ENCODE measurements around the gene ARL14EPL.
"Not testable (repeated sequence)": the region's sequence is repeated elsewhere in the genome, so short reads cannot be mapped to it uniquely, and the experiment has no call there.

Gene ARL14EPL

GRCh38 chr5:116046261-116046660 lies 14.0 kb downstream of the ARL14EPL start:
- no peak for DNase-seq (ENCODE audit: low read depth in 4 of 4, low spot score in 1 of 4)

- no peak for DNase-seq (ENCODE audit: low read depth in 4 of 4, low spot score in 1 of 4)
Measured at GRCh38 chr5:116046823-116047222, 14.6 kb downstream of the ARL14EPL start.

GRCh38 chr5:116058346-116058936 lies 26.2 kb downstream of the ARL14EPL start:
- DNase-seq (ENCODE audit: low read depth in 4 of 4, low spot score in 1 of 4), result no peak

- no peak for DNase-seq (ENCODE audit: low read depth in 4 of 4, low spot score in 1 of 4)
Measured at GRCh38 chr5:116062352-116062751, 30.1 kb downstream of the ARL14EPL start.

DNA sequence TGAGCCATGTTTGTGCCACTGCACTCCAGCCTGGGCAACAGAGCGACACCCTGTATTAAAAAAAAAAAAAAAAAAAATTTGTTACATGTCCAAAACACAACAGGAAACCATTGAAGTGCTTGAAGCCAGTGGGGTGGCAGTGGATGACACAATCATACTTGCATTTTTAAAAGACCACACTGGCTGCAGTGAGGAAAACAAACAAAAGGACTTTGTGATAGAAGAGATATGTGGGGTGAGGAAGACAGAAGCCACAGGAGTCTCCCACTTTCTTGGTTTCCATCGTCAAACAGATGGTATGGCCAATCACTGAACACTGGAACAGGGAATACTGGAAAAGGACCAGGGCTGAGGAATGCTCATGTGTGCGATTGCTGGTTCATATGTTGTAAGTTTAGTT lies 31.7 kb downstream of the ARL14EPL start:
- no peak for DNase-seq (ENCODE audit: low read depth in 4 of 4, low spot score in 1 of 4)

DNA sequence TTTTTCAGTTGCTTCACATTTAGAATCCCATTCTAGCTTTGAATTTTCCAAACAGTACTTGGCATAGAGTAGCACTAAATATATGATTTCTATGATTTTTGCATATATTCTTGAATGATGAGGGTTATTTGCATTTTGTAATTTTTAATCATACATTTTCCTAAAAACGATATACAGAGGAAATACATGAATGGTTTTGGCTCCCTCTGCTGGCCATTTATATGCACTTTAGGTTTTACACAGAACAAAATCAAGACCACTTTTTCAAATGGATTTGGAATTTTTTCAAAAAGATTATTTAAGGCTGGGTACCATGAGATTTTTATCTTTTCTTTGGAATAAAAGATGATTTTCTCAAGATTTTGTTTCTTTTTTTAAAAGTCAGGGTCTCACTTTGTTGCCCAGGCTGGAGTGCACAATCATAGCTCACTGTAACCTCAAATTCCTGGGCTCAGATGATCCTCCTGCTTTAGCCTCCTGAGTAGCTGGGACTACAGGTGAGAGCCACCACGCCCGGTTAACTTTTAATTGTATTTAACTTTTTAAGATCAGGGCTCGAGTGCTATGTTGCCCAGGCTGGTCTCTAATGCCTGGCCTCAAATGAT lies 35.9 kb downstream of the ARL14EPL start:
- DNase-seq (ENCODE audit: low read depth in 4 of 4, low spot score in 1 of 4), result peak in 1 of 4 experiments; percentile 34

DNA sequence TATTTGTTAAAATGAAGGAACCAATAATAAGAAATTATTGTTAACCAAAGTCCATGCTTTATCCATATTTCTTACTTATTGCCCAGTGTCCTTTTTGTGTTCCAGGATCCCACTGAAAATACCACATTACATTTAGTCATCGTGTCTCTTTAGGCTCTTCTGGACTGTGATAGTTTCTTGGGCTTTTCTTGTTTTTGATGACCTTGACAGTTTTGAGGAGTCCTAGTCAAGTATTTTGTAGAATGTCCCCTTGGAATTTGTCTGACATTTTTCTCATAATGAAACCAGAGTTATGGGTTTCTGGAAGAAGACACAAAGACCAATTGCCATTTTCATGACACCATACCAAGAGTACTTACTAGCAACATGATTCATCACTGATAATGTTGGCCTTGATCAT lies 38.9 kb downstream of the ARL14EPL start:
- no peak for DNase-seq (ENCODE audit: low read depth in 4 of 4, low spot score in 1 of 4)

DNA sequence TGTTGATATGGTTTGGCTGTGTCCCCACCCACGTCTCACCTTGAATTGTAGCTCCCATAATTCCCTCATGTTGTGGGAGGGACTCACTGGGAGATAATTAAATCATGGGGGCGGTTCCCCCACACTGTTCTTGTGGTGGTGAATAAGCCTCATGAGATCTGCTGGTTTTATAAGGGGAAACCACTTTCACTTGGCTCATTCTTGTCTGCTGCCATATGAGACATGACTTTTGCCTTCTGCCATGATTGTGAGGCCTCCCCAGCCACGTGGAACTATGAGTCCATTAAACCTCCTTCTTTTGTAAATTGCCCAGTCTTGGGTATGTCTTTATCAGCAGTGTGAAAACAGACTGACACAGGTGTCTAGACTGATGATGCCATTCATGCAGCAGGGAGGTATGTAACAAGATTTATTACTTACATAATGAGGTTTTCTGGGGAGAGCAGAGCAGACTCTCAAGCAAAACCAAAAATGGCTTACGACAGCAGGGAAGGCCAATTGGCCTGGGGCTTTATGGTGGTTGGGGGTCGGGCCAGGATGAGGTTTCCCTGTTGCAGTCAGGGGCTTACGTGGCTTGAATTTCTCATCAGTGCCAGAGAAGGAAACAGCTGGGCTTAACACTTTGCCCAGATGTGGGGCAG lies 43.0 kb downstream of the ARL14EPL start:
- DNase-seq (ENCODE audit: low read depth in 4 of 4, low spot score in 1 of 4), result no peak

GRCh38 chr5:116076496-116076895 lies 44.2 kb downstream of the ARL14EPL start:
- DNase-seq (ENCODE audit: low read depth in 4 of 4, low spot score in 1 of 4), result no peak

GRCh38 chr5:116078199-116078598 lies 45.9 kb downstream of the ARL14EPL start:
- no peak for DNase-seq (ENCODE audit: low read depth in 4 of 4, low spot score in 1 of 4)

DNA sequence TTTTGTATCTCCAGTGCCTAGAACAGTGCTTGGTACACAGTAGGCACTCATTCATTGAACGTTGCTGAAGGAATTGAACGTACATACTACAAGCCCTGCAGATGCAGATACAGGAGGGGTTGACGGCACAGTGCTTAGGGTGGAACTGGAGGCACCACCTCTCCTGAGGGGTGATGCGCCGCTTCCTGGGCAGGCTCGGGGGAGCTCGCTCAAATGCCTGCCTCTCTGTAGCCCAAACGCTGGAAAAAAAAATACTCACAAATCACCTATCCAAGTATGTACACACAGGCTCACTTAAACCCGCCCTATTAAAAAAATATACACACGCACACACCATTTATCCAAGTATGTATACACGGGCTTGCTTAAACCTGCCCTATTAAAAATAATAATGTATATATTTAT lies 52.0 kb downstream of the ARL14EPL start:
- no peak for DNase-seq (ENCODE audit: low read depth in 4 of 4, low spot score in 1 of 4)

- DNase-seq (ENCODE audit: low read depth in 4 of 4, low spot score in 1 of 4), result peak; percentile 41 to 67 (median 55)
Measured at GRCh38 chr5:116084871-116085715, 52.8 kb downstream of the ARL14EPL start, which contains the start of gene COMMD10. Gene COMMD10 (plus strand): TSS chr5:116085025.

DNA sequence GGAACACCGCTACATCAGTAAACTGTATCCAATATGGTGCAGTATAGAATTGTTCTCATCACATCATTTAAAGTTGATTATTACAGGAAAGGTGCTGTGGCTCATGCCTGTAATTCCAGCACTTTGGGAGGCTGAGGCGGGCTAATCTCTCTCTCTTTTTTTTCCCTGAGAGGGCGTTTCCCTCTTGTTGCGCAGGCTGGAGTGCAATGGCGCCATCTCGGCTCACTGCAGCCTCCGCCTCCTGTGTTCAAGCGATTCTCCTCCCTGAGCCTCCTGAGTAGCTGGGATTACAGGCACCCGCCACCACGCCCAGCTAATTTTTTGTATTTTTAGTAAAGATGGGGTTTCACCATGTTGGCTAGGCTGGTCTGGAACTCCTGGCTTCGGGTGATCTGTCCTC lies 54.0 kb downstream of the ARL14EPL start:
- DNase-seq (ENCODE audit: low read depth in 4 of 4, low spot score in 1 of 4), result not testable (repeated sequence)

- no peak for DNase-seq (ENCODE audit: low read depth in 4 of 4, low spot score in 1 of 4)
Measured at GRCh38 chr5:116088062-116088461, 55.8 kb downstream of the ARL14EPL start.

DNA sequence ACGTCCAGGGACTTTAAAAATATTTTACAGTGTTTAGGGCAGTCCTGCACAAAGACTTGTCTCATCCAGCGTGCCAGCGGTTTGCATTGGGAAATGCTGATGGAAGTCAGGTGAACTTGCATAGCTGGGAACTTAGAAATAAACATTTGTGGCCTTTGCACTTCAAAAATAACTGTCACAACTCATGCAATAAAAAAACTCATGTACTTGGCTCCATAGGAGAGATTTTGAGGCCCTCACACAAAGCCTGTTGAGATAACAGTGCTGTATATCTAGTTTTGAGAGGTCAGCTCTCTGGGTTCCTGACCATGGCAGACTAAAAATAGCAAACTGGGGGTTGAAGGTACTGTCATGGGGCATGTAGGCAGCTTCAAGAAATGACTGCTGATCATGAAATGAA lies 58.0 kb downstream of the ARL14EPL start:
- DNase-seq (ENCODE audit: low read depth in 4 of 4, low spot score in 1 of 4), result no peak

DNA sequence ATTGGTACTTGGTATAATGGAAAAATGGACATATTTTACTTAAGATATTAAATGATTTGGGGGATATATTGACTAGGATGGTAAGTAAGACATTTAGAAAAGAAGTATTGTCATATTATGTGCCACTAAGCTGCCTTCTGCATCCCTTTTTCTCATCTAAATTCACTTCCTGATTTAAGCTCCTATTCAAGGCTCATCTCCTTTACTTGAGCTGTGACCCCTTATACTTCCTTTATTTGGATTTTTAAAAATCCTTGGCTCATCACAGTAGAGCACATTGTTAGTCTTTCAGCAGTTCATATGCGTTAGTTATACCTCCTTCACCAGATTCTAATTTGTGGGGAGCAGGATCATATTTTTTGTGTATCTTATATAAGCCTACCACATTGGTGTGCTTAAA lies 59.1 kb downstream of the ARL14EPL start:
- DNase-seq (ENCODE audit: low read depth in 4 of 4, low spot score in 1 of 4), result no peak

DNA sequence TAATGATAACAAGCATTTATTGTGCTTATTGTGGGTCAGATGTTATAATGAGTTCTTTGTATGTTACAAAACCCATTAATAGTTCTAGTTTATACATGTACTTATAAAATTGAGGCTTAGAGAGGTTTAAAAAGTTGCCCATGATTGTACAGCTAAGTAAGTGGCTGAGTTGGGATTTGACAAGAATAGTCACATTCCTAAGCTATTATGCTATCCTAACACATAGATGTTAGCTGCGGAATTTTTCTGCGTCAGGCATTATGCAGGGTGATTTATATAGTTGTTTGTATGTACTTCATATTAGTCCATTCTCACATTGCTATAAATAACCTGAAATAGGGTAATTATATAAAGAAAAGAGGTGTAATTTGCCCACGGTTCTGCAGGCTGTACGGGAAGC lies 65.0 kb downstream of the ARL14EPL start:
- no peak for DNase-seq (ENCODE audit: low read depth in 4 of 4, low spot score in 1 of 4)

DNA sequence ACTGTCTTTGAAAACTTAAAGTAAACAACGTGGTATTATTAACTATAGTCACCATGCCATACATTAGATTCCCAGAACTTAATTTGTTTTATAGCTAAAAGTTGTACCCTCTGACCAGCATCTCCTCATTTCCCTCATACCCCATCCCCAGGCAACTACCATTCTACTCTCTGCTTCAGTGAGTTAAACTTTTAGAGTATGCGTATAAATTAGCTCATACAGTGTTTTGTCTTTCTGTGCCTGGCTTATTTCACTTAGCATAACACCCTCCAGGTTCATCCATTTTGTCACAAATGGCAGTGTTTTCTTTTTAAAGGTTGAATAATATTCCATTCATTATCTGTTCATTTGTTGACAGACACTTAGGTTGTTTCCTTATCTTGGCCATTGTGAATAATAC lies 66.7 kb downstream of the ARL14EPL start:
- no peak for DNase-seq (ENCODE audit: low read depth in 4 of 4, low spot score in 1 of 4)

GRCh38 chr5:116104941-116105340 lies 72.7 kb downstream of the ARL14EPL start:
- not testable (repeated sequence) for DNase-seq (ENCODE audit: low read depth in 4 of 4, low spot score in 1 of 4)
